ENCODE measurements around the gene USP5. TPM values are rescaled to one million over a fixed set of nuclear protein-coding genes. Genes with fewer than 3 reads are reported as not detected.

The USP5 gene
- total and polyA plus RNA-seq, 3 donors from 2014 or later: 96.1 to 154 (median 97.5) TPM

- peaks cover 7% of the 10 kb centered on the region for H3K4me1 ChIP-seq
- no peaks in the 10 kb centered on the region for H3K27me3 ChIP-seq
- H3K4me3 ChIP-seq: peak within 1 kb of the TSS; percentile 75 to 87
- peak within 1 kb of the TSS; percentile 87 to 91 for H3K27ac ChIP-seq
- intact Hi-C loops (cut with DNase I; ENCODE audit: low total_unique reads): loop anchor here (10.0 kb wide), 1 partner anchor 53 kb away; the partner anchor contains the start of gene LAG3
- TF ChIP-seq CTCF (IDR thresholded peaks at IDR 0.05): no peak
- no peak for TF ChIP-seq POLR2A (IDR thresholded peaks at IDR 0.05)
- WGBS, 2 donors: 1% methylated on average over 13 to 57 of the region's 60 CpGs
- DNase-seq: peak; percentile 43
- H3K36me3 ChIP-seq (ENCODE audit: low read depth, missing control alignments): no peaks in the 10 kb centered on the region
- no peaks in the 10 kb centered on the region for H3K9me3 ChIP-seq
Observed at GRCh38 chr12:6827982-6828780, 23.8 kb upstream of the USP5 start, which contains the start of gene P3H3. TSS of gene P3H3 (plus strand) at chr12:6828407. CDS start at chr12:6828441, 34 bp downstream.

- intact Hi-C loops (cut with DNase I; ENCODE audit: low total_unique reads): loop anchor here (10.0 kb wide), 1 partner anchor 54 kb away; the partner anchor contains the start of gene LAG3
Observed at GRCh38 chr12:6828781-6829535, 23.0 kb upstream of the USP5 start.

GRCh38 chr12:6829536-6830220, 22.3 kb upstream of the USP5 start:
- 12 to 35% methylated on average over 9 to 19 of the region's 19 CpGs for WGBS, 2 donors
- peak overlapping the region; percentile 75 to 87 for H3K4me3 ChIP-seq
- no peaks in the 10 kb centered on the region for H3K36me3 ChIP-seq (ENCODE audit: low read depth, missing control alignments)
- no peak for DNase-seq
- H3K4me1 ChIP-seq: peaks cover 7% of the 10 kb centered on the region
- TF ChIP-seq CTCF (IDR thresholded peaks at IDR 0.05): no peak
- no peak for TF ChIP-seq POLR2A (IDR thresholded peaks at IDR 0.05)
- no peaks in the 10 kb centered on the region for H3K9me3 ChIP-seq
- H3K27ac ChIP-seq: peak overlapping the region; percentile 87 to 91
- intact Hi-C loops (cut with DNase I; ENCODE audit: low total_unique reads): loop anchor here (10.0 kb wide), 1 partner anchor 55 kb away; the partner anchor contains the start of gene LAG3
- no peaks in the 10 kb centered on the region for H3K27me3 ChIP-seq

More at GRCh38 chr12:6828781-6829535, 23.0 kb upstream of the USP5 start:
- Histone ChIP-seq H3K9me3 (no peaks in the 10 kb centered on the region), H3K4me1 (peaks cover 7% of the 10 kb centered on the region), H3K36me3 (ENCODE audit: low read depth, missing control alignments) (no peaks in the 10 kb centered on the region), H3K27me3 (no peaks in the 10 kb centered on the region), H3K4me3 (peak overlapping the region; percentile 75 to 87), H3K27ac (peak overlapping the region; percentile 87 to 91)
- TF ChIP-seq POLR2A (IDR thresholded peaks at IDR 0.05) (no peak), CTCF (IDR thresholded peaks at IDR 0.05) (no peak)
- peak; percentile 70 for DNase-seq
- WGBS, 2 donors: 0 to 1% methylated on average over 32 to 71 of the region's 71 CpGs

- Histone ChIP-seq H3K9me3 (no peaks in the 10 kb centered on the region), H3K36me3 (ENCODE audit: low read depth, missing control alignments) (no peaks in the 10 kb centered on the region), H3K4me1 (peaks cover 7% of the 10 kb centered on the region), H3K27me3 (no peaks in the 10 kb centered on the region), H3K27ac (no peak overlapping the region), H3K4me3 (no peak overlapping the region)
- intact Hi-C loops (cut with DNase I; ENCODE audit: low total_unique reads): no loop called here
- WGBS, 2 donors: 83 to 88% methylated on average over 6 to 11 of the region's 11 CpGs
- TF ChIP-seq POLR2A (IDR thresholded peaks at IDR 0.05) (no peak), CTCF (IDR thresholded peaks at IDR 0.05) (no peak)
- DNase-seq: no peak
Observed at GRCh38 chr12:6830286-6830890, 21.6 kb upstream of the USP5 start.

All from testis (tissue), 3 donors.